SK-N-SH treated with all-trans-retinoic acid at 6 μM for 48 hours (cell line): ENCODE results near the gene TRIM37.

Source experiments
- ATAC-seq: fragments of 200-7000 bp; cut with Tn5 transposase; 3 replicates; pipeline ENCODE4 v1.9.1; 2020; ENCODE audit warnings: mild to moderate bottlenecking, moderate library complexity
- BACH2 ChIP-seq: fragments of 250-450 bp; sonication (Bioruptor Pico); IDR thresholded peaks from 2 replicates; pipeline ENCODE4 v1.9.0; 2021; ENCODE audit warnings: mild to moderate bottlenecking, borderline replicate concordance
- CREB5 ChIP-seq: fragments of 250-450 bp; sonication (Bioruptor Pico); IDR thresholded peaks from 2 replicates; pipeline ENCODE4 v1.5.1; 2020; ENCODE audit warnings: low read depth, mild to moderate bottlenecking, moderate library complexity
- CSDC2 ChIP-seq: fragments of 250-450 bp; sonication (Bioruptor Pico); IDR thresholded peaks from 2 replicates; pipeline ENCODE4 v1.5.0; 2020; ENCODE audit warnings: mild to moderate bottlenecking, moderate library complexity
- CSRNP3 ChIP-seq: fragments of 250-450 bp; sonication (Bioruptor Pico); IDR thresholded peaks from 2 replicates; pipeline ENCODE4 v1.5.1; 2021; ENCODE audit warnings: mild to moderate bottlenecking, moderate library complexity
- ESRRG ChIP-seq: fragments of 250-450 bp; sonication (Bioruptor Pico); IDR thresholded peaks from 2 replicates; pipeline ENCODE4 v1.6.1; 2021; ENCODE audit warnings: mild to moderate bottlenecking
- GLIS3 ChIP-seq: fragments of 250-450 bp; sonication (Bioruptor Pico); IDR thresholded peaks from 2 replicates; pipeline ENCODE4 v1.5.0; 2020; ENCODE audit warnings: mild to moderate bottlenecking, moderate library complexity
- ISL1 ChIP-seq: fragments of 250-450 bp; sonication (Bioruptor Pico); IDR thresholded peaks from 2 replicates; pipeline ENCODE4 v2.1.2; 2022; ENCODE audit warnings: mild to moderate bottlenecking, moderate library complexity
- OSR1 ChIP-seq: fragments of 250-450 bp; sonication (Bioruptor Pico); IDR thresholded peaks from 2 replicates; pipeline ENCODE4 v1.8.0; 2022; ENCODE audit warnings: moderate library complexity, mild to moderate bottlenecking, inconsistent platforms
- PATZ1 ChIP-seq: fragments of 250-450 bp; sonication (Bioruptor Pico); IDR thresholded peaks from 2 replicates; pipeline ENCODE4 v1.8.0; 2020; ENCODE audit warnings: mild to moderate bottlenecking, moderate library complexity, borderline replicate concordance
- POU6F1 ChIP-seq: fragments of 250-450 bp; sonication (Bioruptor Pico); IDR thresholded peaks from 2 replicates; pipeline ENCODE4 v1.8.0; 2021; ENCODE audit warnings: low read depth, mild to moderate bottlenecking, moderate library complexity, borderline replicate concordance
- PPARA ChIP-seq: fragments of 250-450 bp; sonication (Bioruptor Pico); IDR thresholded peaks from 2 replicates; pipeline ENCODE4 v1.5.0; 2020; ENCODE audit warnings: mild to moderate bottlenecking, borderline replicate concordance
- SNAI2 ChIP-seq: fragments of 250-450 bp; sonication (Bioruptor Pico); IDR thresholded peaks from 2 replicates; pipeline ENCODE4 v1.5.0; 2020; ENCODE audit warnings: mild to moderate bottlenecking, moderate library complexity
- TCF4 ChIP-seq: fragments of 250-450 bp; sonication (Bioruptor Pico); IDR thresholded peaks from 2 replicates; pipeline ENCODE4 v1.8.0; 2021; ENCODE audit warnings: mild to moderate bottlenecking, moderate library complexity, borderline replicate concordance
- TOX ChIP-seq: fragments of 250-450 bp; sonication (Bioruptor Pico); IDR thresholded peaks from 2 replicates; pipeline ENCODE4 v1.8.0; 2021; ENCODE audit warnings: mild to moderate bottlenecking, moderate library complexity, borderline replicate concordance
- TSHZ2 ChIP-seq: fragments of 250-450 bp; sonication (Bioruptor Pico); IDR thresholded peaks from 2 replicates; pipeline ENCODE4 v1.5.0; 2020; ENCODE audit warnings: mild to moderate bottlenecking, moderate library complexity
- ZC3H10 ChIP-seq: fragments of 250-450 bp; sonication (Bioruptor Pico); IDR thresholded peaks from 2 replicates; pipeline ENCODE4 v1.5.1; 2021; ENCODE audit warnings: mild to moderate bottlenecking, moderate library complexity
- ZFP3 ChIP-seq: fragments of 250-450 bp; sonication (Bioruptor Pico); IDR thresholded peaks from 2 replicates; pipeline ENCODE4 v1.5.0; 2020; ENCODE audit warnings: mild to moderate bottlenecking, moderate library complexity
- ZFP30 ChIP-seq: fragments of 450-650 bp; formaldehyde crosslinking; IDR thresholded peaks from 2 replicates; pipeline ENCODE4 v1.5.0; 2022; ENCODE audit warnings: mild to moderate bottlenecking, moderate library complexity
- ZNF565 ChIP-seq: fragments of 450-650 bp; formaldehyde crosslinking; conservative IDR thresholded peaks from 2 replicates; pipeline ENCODE4 v1.5.0; 2020; ENCODE audit warnings: low read depth, mild to moderate bottlenecking, moderate library complexity
- ZNF70 ChIP-seq: fragments of 450-650 bp; formaldehyde crosslinking; IDR thresholded peaks from 2 replicates; pipeline ENCODE4 v1.5.0; 2020; ENCODE audit warnings: mild to moderate bottlenecking, moderate library complexity

Gene TRIM37

GRCh38 chr17:59046192-59046591, 60.5 kb downstream of the TRIM37 start (continued):
- TF ChIP-seq SNAI2 (no peak), ZFP3 (CRISPR knock-in tag) (no peak), CREB5 (no peak), ZC3H10 (CRISPR knock-in tag) (no peak), ISL1 (CRISPR knock-in tag) (no peak), TCF4 (CRISPR knock-in tag) (no peak), ZFP30 (CRISPR knock-in tag) (no peak), ESRRG (CRISPR knock-in tag) (no peak)

GRCh38 chr17:59038734-59039133, 67.9 kb downstream of the TRIM37 start:
- ATAC-seq, result no peak; the same call in 2 of the 3 replicates
- TF ChIP-seq ZNF70 (CRISPR knock-in tag) (no peak), PPARA (CRISPR knock-in tag) (no peak)
- TF ChIP-seq, all 23 proteins: peak for 0

GRCh38 chr17:59037960-59038359, 68.7 kb downstream of the TRIM37 start:
- TF ChIP-seq ZNF70 (CRISPR knock-in tag) (no peak), CSRNP3 (CRISPR knock-in tag) (no peak), TSHZ2 (CRISPR knock-in tag) (no peak), ZC3H10 (CRISPR knock-in tag) (no peak), TOX (CRISPR knock-in tag) (no peak), GLIS3 (CRISPR knock-in tag) (no peak), PATZ1 (no peak), POU6F1 (no peak), ESRRG (CRISPR knock-in tag) (no peak), ZFP30 (CRISPR knock-in tag) (no peak), BACH2 (CRISPR knock-in tag) (no peak), SNAI2 (no peak)
- ATAC-seq, result no peak

GRCh38 chr17:59030811-59031210, 75.9 kb downstream of the TRIM37 start:
- TF ChIP-seq OSR1, result no peak
- TF ChIP-seq PPARA (CRISPR knock-in tag), result no peak
- TF ChIP-seq TCF4 (CRISPR knock-in tag), result no peak
- no peak for TF ChIP-seq BACH2 (CRISPR knock-in tag)
- TF ChIP-seq ISL1 (CRISPR knock-in tag), result no peak
- TF ChIP-seq GLIS3 (CRISPR knock-in tag), result no peak
- no peak for TF ChIP-seq ZNF70 (CRISPR knock-in tag)
- no peak for TF ChIP-seq ZNF565 (CRISPR knock-in tag)
- no peak for TF ChIP-seq ZC3H10 (CRISPR knock-in tag)
- no peak for TF ChIP-seq CSDC2 (CRISPR knock-in tag)
- TF ChIP-seq PATZ1, result no peak
- ATAC-seq, result no peak
